SU-DHL-6 (cell line): Measurements from ENCODE around the gene CCL7.

Source experiments
- H2AFZ ChIP-seq: fragments of 200-600 bp; sonication (generic); 2 replicates; pipeline ENCODE4 v1.6.1; 2014; ENCODE audit warnings: low read depth, mild to moderate bottlenecking, moderate library complexity, mixed read lengths, antibody characterized with exemption, low read length; ENCODE audit not compliant: severe bottlenecking
- H3F3A ChIP-seq: fragments of 200-600 bp; shearing (Covaris generic); 2 replicates; pipeline ENCODE4 v1.6.0; 2016; ENCODE audit warnings: antibody characterized with exemption, mild to moderate bottlenecking; ENCODE audit not compliant: insufficient read depth
- H3K27ac ChIP-seq: fragments of 200-600 bp; sonication (generic); 2 replicates; pipeline ENCODE4 v1.5.1; 2016; ENCODE audit warnings: low read depth, mild to moderate bottlenecking, low read length, moderate library complexity, mixed read lengths
- H3K27me3 ChIP-seq: fragments of 200-600 bp; sonication (generic), shearing (Covaris generic); 2 replicates; pipeline ENCODE4 v1.6.0; 2014; ENCODE audit warnings: mild to moderate bottlenecking, low read length
- H3K36me3 ChIP-seq: fragments of 200-600 bp; sonication (generic); 2 replicates; pipeline ENCODE4 v1.6.1; 2014; ENCODE audit warnings: mild to moderate bottlenecking, low read length, mixed read lengths
- H3K4me2 ChIP-seq: fragments of 300-600, 200-600 bp; shearing (Covaris generic), sonication (generic); 2 replicates; pipeline ENCODE4 v1.6.0; 2014; ENCODE audit warnings: low read length, low read depth, mild to moderate bottlenecking; ENCODE audit not compliant: poor library complexity, severe bottlenecking
- H3K4me3 ChIP-seq: fragments of 200-600 bp; sonication (generic); 2 replicates; pipeline ENCODE4 v1.5.1; 2014; ENCODE audit warnings: antibody characterized with exemption, low read length, mild to moderate bottlenecking, mixed read lengths; ENCODE audit not compliant: insufficient read depth, poor library complexity, severe bottlenecking
- H3K79me2 ChIP-seq: fragments of 200-600 bp; sonication (generic); 2 replicates; pipeline ENCODE4 v1.6.1; 2014; ENCODE audit warnings: mild to moderate bottlenecking, low read length, moderate library complexity; ENCODE audit not compliant: insufficient read depth
- H3K9ac ChIP-seq: fragments of 200-600 bp; sonication (generic); 2 replicates; pipeline ENCODE4 v1.7.0; 2014; ENCODE audit warnings: mild to moderate bottlenecking, low read length
- H3K9me2 ChIP-seq: fragments of 200-600 bp; sonication (generic); replicated peaks from 2 replicates; pipeline ENCODE4 v1.6.1; 2014; ENCODE audit warnings: low read length; ENCODE audit not compliant: insufficient read depth
- H3K9me3 ChIP-seq: fragments of 200-600 bp; sonication (generic); 2 replicates; pipeline ENCODE4 v1.6.1; 2014; ENCODE audit warnings: low read length, mixed read lengths; ENCODE audit not compliant: insufficient read depth
- H4K20me1 ChIP-seq: fragments of 200-600 bp; sonication (generic); 2 replicates; pipeline ENCODE4 v1.6.1; 2014; ENCODE audit warnings: low read depth, mild to moderate bottlenecking, antibody characterized with exemption, low read length, moderate library complexity, mixed read lengths
- EZH2phosphoT487 ChIP-seq: fragments of 200-600 bp; sonication (generic), shearing (Covaris generic); conservative IDR thresholded peaks from 2 replicates; pipeline ENCODE4 v1.6.1; 2018; ENCODE audit warnings: mild to moderate bottlenecking, antibody characterized with exemption, low read length, moderate library complexity, mixed read lengths
- TF ChIP-seq, protein P1 (sequence below): fragments of 200-600 bp; sonication (generic); IDR thresholded peaks from one replicate; pipeline ENCODE4 v1.5.1; 2017; ENCODE audit warnings: antibody characterized with exemption, mild to moderate bottlenecking, low read length, moderate library complexity; ENCODE audit not compliant: insufficient read depth, poor library complexity, severe bottlenecking

Gene CCL7

DNA sequence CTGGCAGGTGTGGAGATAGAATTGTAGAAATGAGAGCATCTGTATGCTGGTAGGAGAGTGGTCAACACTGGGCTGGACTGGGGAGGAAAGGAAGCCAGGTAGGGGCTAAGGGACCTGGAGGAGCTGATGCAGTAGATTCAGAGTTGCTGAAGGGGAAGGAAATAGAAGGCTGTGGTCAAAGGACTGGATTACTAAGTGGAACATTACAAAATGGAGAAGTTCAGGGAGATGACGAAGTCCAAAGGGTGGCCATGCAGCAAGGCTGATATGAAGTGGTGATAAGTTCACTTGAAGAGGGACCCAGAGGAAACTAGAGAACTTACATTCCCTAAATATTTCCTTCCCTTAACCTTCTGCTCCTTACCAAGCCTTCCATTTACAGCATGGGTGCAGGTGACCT, 23.6 kb upstream of the CCL7 start:
- H3K27ac ChIP-seq: no peak overlapping the region
- H2AFZ ChIP-seq: no peak overlapping the region
- H3K79me2 ChIP-seq: no peaks in the 10 kb centered on the region
- H3K9me2 ChIP-seq: no peaks in the 10 kb centered on the region
- TF ChIP-seq EZH2phosphoT487: no peak
- TF ChIP-seq, protein P1, sequence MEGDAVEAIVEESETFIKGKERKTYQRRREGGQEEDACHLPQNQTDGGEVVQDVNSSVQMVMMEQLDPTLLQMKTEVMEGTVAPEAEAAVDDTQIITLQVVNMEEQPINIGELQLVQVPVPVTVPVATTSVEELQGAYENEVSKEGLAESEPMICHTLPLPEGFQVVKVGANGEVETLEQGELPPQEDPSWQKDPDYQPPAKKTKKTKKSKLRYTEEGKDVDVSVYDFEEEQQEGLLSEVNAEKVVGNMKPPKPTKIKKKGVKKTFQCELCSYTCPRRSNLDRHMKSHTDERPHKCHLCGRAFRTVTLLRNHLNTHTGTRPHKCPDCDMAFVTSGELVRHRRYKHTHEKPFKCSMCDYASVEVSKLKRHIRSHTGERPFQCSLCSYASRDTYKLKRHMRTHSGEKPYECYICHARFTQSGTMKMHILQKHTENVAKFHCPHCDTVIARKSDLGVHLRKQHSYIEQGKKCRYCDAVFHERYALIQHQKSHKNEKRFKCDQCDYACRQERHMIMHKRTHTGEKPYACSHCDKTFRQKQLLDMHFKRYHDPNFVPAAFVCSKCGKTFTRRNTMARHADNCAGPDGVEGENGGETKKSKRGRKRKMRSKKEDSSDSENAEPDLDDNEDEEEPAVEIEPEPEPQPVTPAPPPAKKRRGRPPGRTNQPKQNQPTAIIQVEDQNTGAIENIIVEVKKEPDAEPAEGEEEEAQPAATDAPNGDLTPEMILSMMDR: no peak
- H4K20me1 ChIP-seq: no peaks in the 10 kb centered on the region
- no peak overlapping the region for H3K9ac ChIP-seq
- no peaks in the 10 kb centered on the region for H3F3A ChIP-seq
- H3K4me3 ChIP-seq: no peak overlapping the region
- no peaks in the 10 kb centered on the region for H3K27me3 ChIP-seq
- no peaks in the 10 kb centered on the region for H3K9me3 ChIP-seq
- H3K36me3 ChIP-seq: no peaks in the 10 kb centered on the region
- H3K4me2 ChIP-seq: no peak overlapping the region

DNA sequence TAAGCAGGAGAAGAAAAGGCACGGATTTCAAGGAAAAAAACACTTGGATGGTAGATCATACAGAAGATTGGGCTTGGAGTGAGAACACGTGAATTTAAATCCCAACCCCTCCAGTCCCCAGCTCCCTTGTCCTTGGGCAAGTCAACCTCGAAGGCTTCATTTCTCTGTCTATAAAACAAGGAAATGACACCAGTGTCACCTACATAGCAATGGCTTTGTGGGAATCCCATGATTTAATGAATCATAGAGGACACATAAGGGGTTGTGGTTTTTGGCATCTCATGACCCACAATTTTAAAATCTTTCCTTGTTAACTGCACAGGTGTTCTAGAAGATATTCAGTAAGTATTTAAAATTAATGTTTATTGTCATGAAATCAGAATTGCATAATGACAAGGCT, 23.1 kb upstream of the CCL7 start:
- Histone ChIP-seq H3F3A (no peaks in the 10 kb centered on the region), H4K20me1 (no peaks in the 10 kb centered on the region), H3K9ac (no peak overlapping the region), H2AFZ (no peak overlapping the region), H3K9me2 (no peaks in the 10 kb centered on the region), H3K4me3 (no peak overlapping the region), H3K79me2 (no peaks in the 10 kb centered on the region), H3K36me3 (no peaks in the 10 kb centered on the region), H3K27me3 (no peaks in the 10 kb centered on the region), H3K9me3 (no peaks in the 10 kb centered on the region), H3K4me2 (no peak overlapping the region), H3K27ac (no peak overlapping the region)
- no peak for TF ChIP-seq EZH2phosphoT487
- TF ChIP-seq, protein P1: no peak

DNA sequence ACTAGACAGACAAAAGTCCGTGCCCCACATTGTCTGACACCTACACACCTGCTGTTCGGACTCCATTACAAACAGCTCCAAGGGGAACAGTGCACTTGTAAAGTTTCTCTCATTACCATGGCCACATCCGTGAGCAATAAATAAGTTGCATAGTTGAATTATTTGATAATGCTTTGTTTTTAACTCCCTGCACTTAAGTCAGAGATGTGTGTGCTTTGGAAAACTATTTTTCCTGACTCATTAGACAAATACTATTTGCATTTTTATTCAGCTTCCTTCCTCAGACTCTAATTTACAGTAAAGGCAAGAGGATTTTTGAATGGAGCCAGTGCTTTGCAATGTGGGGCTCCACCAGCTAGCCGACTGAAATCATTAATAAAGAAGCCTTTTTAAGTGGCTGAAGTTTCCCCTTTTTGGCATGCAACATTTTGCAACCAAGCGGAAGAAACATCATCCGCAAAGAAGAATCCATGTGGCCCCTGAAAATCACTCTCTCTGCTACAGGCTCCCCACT, 21.5 kb upstream of the CCL7 start:
- Histone ChIP-seq H3K9me2 (no peaks in the 10 kb centered on the region), H3K27me3 (no peaks in the 10 kb centered on the region), H3K27ac (no peak overlapping the region), H3F3A (no peaks in the 10 kb centered on the region), H2AFZ (no peak overlapping the region), H3K9me3 (no peaks in the 10 kb centered on the region), H4K20me1 (no peaks in the 10 kb centered on the region), H3K36me3 (no peaks in the 10 kb centered on the region), H3K4me3 (no peak overlapping the region), H3K9ac (no peak overlapping the region), H3K4me2 (no peak overlapping the region), H3K79me2 (no peaks in the 10 kb centered on the region)
- TF ChIP-seq, protein P1: no peak
- TF ChIP-seq EZH2phosphoT487: no peak

DNA sequence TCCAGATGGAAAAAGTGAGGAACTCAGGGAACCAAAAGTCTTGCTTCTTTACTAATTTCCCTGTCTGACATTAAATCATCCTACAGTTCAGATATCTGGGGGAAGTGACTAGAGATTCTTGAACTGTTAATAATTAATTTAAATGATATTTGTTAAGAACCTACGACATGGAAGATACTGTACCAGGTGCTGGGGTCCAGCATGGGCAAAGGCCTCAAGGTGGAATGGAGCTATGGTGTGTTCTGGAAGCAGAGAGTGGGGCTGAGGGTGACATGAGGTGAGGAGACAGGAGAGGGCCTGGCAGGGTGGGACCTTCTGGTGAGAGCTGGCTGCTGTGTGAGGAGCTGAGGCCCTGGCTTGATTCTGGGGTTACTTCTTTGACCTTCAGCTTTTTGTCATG, 21.0 kb upstream of the CCL7 start:
- Histone ChIP-seq H3K36me3 (no peaks in the 10 kb centered on the region), H3K27ac (no peak overlapping the region), H3K4me3 (no peak overlapping the region), H3F3A (no peaks in the 10 kb centered on the region), H3K4me2 (no peak overlapping the region), H3K27me3 (no peaks in the 10 kb centered on the region), H2AFZ (no peak overlapping the region), H3K9me3 (no peaks in the 10 kb centered on the region), H3K79me2 (no peaks in the 10 kb centered on the region), H4K20me1 (no peaks in the 10 kb centered on the region), H3K9ac (no peak overlapping the region), H3K9me2 (no peaks in the 10 kb centered on the region)
- no peak for TF ChIP-seq EZH2phosphoT487
- TF ChIP-seq, protein P1: no peak
